Measurements from ENCODE around the gene IPO5.

- TF ChIP-seq USF2 (IDR thresholded peaks at IDR 0.05; ENCODE audit: borderline replicate concordance, low read depth, low read length) = no peak
- no peak for TF ChIP-seq CTCF (IDR thresholded peaks at IDR 0.05)
- no peak for TF ChIP-seq POLR2AphosphoS5 (IDR thresholded peaks at IDR 0.05; ENCODE audit: low read depth, low read length)
- no peak for TF ChIP-seq RCOR1 (IDR thresholded peaks at IDR 0.05; ENCODE audit: low read length)
- TF ChIP-seq EZH2phosphoT487 (IDR thresholded peaks at IDR 0.05; ENCODE audit: borderline replicate concordance, low read depth) = no peak
- TF ChIP-seq GABPA (IDR thresholded peaks at IDR 0.05; ENCODE audit: low read depth) = no peak
- TF ChIP-seq TAF1 (IDR thresholded peaks at IDR 0.05; ENCODE audit: borderline replicate concordance, low read depth, low read length) = no peak
- TF ChIP-seq CHD2 (IDR thresholded peaks at IDR 0.05; ENCODE audit: low read length, partially characterized antibody) = no peak
- no peak for TF ChIP-seq EP300 (IDR thresholded peaks at IDR 0.05; ENCODE audit: borderline replicate concordance in 1 of 2, low read depth in 1 of 2, low read length in 1 of 2)
- TF ChIP-seq FOXM1 (IDR thresholded peaks at IDR 0.05; ENCODE audit: low read depth) = no peak
- no peak for TF ChIP-seq REST (IDR thresholded peaks at IDR 0.05; ENCODE audit: low read depth, low read length)
- no peak for TF ChIP-seq SMC3 (IDR thresholded peaks at IDR 0.05; ENCODE audit: low read depth, low read length)
Measured at GRCh38 chr13:97961340-97961739, 7.9 kb downstream of the IPO5 start.

Measured in SK-N-SH (cell line).